ENCODE results near the gene FBN1. TPM values are rescaled to one million over a fixed set of nuclear protein-coding genes. Genes with fewer than 3 reads are reported as not detected.

Gene FBN1
- total and polyA plus RNA-seq, 7 donors, result 7.7 to 40.6 (median 16.4) TPM

- TF ChIP-seq, protein P1, sequence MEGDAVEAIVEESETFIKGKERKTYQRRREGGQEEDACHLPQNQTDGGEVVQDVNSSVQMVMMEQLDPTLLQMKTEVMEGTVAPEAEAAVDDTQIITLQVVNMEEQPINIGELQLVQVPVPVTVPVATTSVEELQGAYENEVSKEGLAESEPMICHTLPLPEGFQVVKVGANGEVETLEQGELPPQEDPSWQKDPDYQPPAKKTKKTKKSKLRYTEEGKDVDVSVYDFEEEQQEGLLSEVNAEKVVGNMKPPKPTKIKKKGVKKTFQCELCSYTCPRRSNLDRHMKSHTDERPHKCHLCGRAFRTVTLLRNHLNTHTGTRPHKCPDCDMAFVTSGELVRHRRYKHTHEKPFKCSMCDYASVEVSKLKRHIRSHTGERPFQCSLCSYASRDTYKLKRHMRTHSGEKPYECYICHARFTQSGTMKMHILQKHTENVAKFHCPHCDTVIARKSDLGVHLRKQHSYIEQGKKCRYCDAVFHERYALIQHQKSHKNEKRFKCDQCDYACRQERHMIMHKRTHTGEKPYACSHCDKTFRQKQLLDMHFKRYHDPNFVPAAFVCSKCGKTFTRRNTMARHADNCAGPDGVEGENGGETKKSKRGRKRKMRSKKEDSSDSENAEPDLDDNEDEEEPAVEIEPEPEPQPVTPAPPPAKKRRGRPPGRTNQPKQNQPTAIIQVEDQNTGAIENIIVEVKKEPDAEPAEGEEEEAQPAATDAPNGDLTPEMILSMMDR (IDR thresholded peaks at IDR 0.05), result no peak
- Histone ChIP-seq H3K4me1 (no peaks in the 10 kb centered on the region), H3K36me3 (ENCODE audit: insufficient read depth in 1 of 2, low read depth in 1 of 2) (peaks cover 0 to 19% of the 10 kb centered on the region in 2 donors), H3K9me3 (no peaks in the 10 kb centered on the region), H3K27me3 (ENCODE audit: insufficient read depth in 3 of 3, low read length in 2 of 3) (no peaks in the 10 kb centered on the region), H3K27ac (no peak overlapping the region), H3K4me3 (no peak overlapping the region)
- DNase-seq (no peak), ATAC-seq (peak in 1 of 4 donors; percentile 84)
- intact Hi-C loops (cut with DNase I), result no loop called here
- WGBS, 3 donors, result 71 to 74% (median 72%) methylated on average over 5 of the region's 5 CpGs
These were observed 174.4 kb downstream of the FBN1 start for GRCh38 chr15:48471073-48471472.

GRCh38 chr15:48470096-48470495, 175.4 kb downstream of the FBN1 start:
- Histone ChIP-seq H3K4me3 (no peak overlapping the region), H3K27me3 (ENCODE audit: insufficient read depth in 3 of 3, low read length in 2 of 3) (no peaks in the 10 kb centered on the region), H3K4me1 (no peaks in the 10 kb centered on the region), H3K36me3 (ENCODE audit: insufficient read depth in 1 of 2, low read depth in 1 of 2) (peaks cover 0 to 28% of the 10 kb centered on the region in 2 donors), H3K27ac (no peak overlapping the region), H3K9me3 (no peaks in the 10 kb centered on the region)
- 87 to 95% (median 92%) methylated on average over 4 of the region's 4 CpGs for WGBS, 3 donors
- intact Hi-C loops (cut with DNase I), result no loop called here
- DNase-seq (no peak), ATAC-seq (no peak)
- TF ChIP-seq, protein P1 (IDR thresholded peaks at IDR 0.05), result no peak

DNA sequence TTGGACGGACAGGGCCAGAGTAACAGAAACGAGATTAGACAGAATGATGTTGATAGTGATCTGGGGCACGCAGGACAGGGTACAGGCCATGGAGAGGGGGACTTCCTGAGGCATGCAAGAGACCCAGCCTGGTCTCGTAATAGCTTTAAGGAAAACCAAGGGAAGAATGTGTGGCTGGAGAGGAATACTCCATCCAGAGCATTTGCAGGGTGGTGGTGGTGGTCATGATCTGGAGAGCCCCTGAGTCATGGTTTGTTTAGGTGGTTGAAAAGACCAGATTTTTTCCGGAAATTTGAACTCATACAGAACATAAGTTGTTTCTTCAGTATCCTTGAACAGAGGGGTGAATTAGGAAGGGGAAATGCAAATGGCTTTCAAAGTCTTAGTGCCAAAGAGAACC, 175.8 kb downstream of the FBN1 start:
- intact Hi-C loops (cut with DNase I), result no loop called here
- ATAC-seq (no peak), DNase-seq (no peak)
- Histone ChIP-seq H3K27ac (no peak overlapping the region), H3K27me3 (ENCODE audit: insufficient read depth in 3 of 3, low read length in 2 of 3) (no peaks in the 10 kb centered on the region), H3K4me1 (no peaks in the 10 kb centered on the region), H3K9me3 (no peaks in the 10 kb centered on the region), H3K36me3 (ENCODE audit: insufficient read depth in 1 of 2, low read depth in 1 of 2) (peaks cover 0 to 28% of the 10 kb centered on the region in 2 donors), H3K4me3 (no peak overlapping the region)
- 85 to 92% (median 92%) methylated on average over 5 of the region's 5 CpGs for WGBS, 3 donors
- TF ChIP-seq, protein P1 (IDR thresholded peaks at IDR 0.05), result no peak

DNA sequence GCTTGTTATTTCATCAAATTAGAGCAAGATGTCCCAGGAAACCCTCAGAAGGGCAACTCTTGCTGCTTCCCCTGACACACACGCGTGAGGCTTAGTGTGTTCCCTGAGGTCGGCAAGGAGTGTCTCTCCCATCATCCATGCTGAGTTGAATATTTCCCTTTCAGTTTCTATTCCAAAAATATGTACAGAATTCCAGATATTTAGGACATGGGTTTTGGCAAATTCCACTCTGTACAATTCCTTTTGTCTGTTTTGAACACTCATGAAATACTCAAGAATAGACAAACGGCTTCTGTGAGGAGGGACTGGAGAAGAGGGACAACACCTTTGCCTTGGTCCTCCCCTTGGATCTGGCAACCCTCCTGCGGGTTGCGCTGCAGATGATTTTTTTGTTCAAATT, 176.2 kb downstream of the FBN1 start:
- Histone ChIP-seq H3K9me3 (no peaks in the 10 kb centered on the region), H3K27me3 (ENCODE audit: insufficient read depth in 3 of 3, low read length in 2 of 3) (no peaks in the 10 kb centered on the region), H3K36me3 (ENCODE audit: insufficient read depth in 1 of 2, low read depth in 1 of 2) (peaks cover 0 to 30% of the 10 kb centered on the region in 2 donors), H3K4me3 (no peak overlapping the region), H3K27ac (no peak overlapping the region), H3K4me1 (no peaks in the 10 kb centered on the region)
- TF ChIP-seq, protein P1 (IDR thresholded peaks at IDR 0.05), result no peak
- ATAC-seq (no peak), DNase-seq (no peak)
- 90 to 92% (median 90%) methylated on average over 6 of the region's 6 CpGs for whole genome bisulfite sequencing, 3 donors
- intact Hi-C loops (cut with DNase I), result no loop called here

DNA sequence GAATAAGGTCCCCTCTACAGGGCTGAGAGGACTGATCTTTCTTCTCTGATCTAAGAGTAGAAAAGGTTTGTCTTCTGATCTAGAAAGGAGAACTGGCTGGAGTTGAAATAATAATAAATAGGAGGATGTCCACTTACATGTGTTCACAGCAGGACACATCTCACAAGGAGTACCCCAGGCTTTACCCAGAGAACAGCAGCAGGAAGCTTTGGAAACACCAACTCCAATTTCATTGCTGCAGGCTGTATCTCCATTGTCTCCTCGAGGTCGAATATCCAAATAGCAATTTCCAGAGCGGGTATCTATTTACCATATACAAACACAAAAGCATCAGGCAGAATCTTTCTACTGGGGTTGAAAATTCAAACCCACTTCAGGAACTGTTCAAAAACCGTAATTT, 177.7 kb downstream of the FBN1 start:
- intact Hi-C loops (cut with DNase I), result no loop called here
- 86 to 94% (median 92%) methylated on average over 4 of the region's 4 CpGs for WGBS, 3 donors

More for the DNA sequence above, 177.7 kb downstream of the FBN1 start:
- Histone ChIP-seq H3K27me3 (ENCODE audit: insufficient read depth in 3 of 3, low read length in 2 of 3) (no peaks in the 10 kb centered on the region), H3K27ac (no peak overlapping the region), H3K4me3 (no peak overlapping the region), H3K36me3 (ENCODE audit: insufficient read depth in 1 of 2, low read depth in 1 of 2) (peaks cover 0 to 39% of the 10 kb centered on the region in 2 donors), H3K9me3 (no peaks in the 10 kb centered on the region), H3K4me1 (no peaks in the 10 kb centered on the region)
- ATAC-seq (no peak), DNase-seq (no peak)
- TF ChIP-seq, protein P1 (IDR thresholded peaks at IDR 0.05), result no peak
